HepG2 (cell line): ENCODE results near the gene ZCCHC3. TPM values are rescaled to one million over a fixed set of nuclear protein-coding genes. Genes with fewer than 3 reads are reported as not detected.

Source experiments
- ARNT ChIP-seq: fragments of 450-650 bp; IDR thresholded peaks from 2 replicates; pipeline ENCODE4 v1.6.1; 2017
- GZF1 ChIP-seq: sonication (generic); formaldehyde crosslinking; IDR thresholded peaks from 2 replicates; pipeline ENCODE4 v1.5.1; 2020; ENCODE audit warnings: mild to moderate bottlenecking, missing genetic modification reagents
- MEIS1 ChIP-seq: sonication (generic); formaldehyde crosslinking; IDR thresholded peaks from 2 replicates; pipeline ENCODE4 v1.9.0; 2021; ENCODE audit warnings: mild to moderate bottlenecking, missing genetic modification reagents, moderate library complexity, borderline replicate concordance
- PRMT3 ChIP-seq: sonication (generic); formaldehyde crosslinking; IDR thresholded peaks from 2 replicates; pipeline ENCODE4 v1.8.1; 2022; ENCODE audit warnings: low read depth, mild to moderate bottlenecking, moderate library complexity, missing genetic modification reagents, borderline replicate concordance
- RBFOX2 ChIP-seq: fragments of 200-400 bp; formaldehyde crosslinking; IDR thresholded peaks from 2 replicates; pipeline ENCODE4 v1.6.1; 2017; ENCODE audit warnings: low read depth, mild to moderate bottlenecking, low read length
- REPIN1 ChIP-seq: sonication (generic); formaldehyde crosslinking; IDR thresholded peaks from 2 replicates; pipeline ENCODE4 v1.8.0; 2022; ENCODE audit warnings: missing genetic modification reagents, low read depth, mild to moderate bottlenecking, borderline replicate concordance
- SATB2 ChIP-seq: sonication (generic); formaldehyde crosslinking; IDR thresholded peaks from 2 replicates; pipeline ENCODE4 v1.5.0; 2020; ENCODE audit warnings: missing genetic modification reagents
- YEATS2 ChIP-seq: sonication (generic); formaldehyde crosslinking; IDR thresholded peaks from 2 replicates; pipeline ENCODE4 v1.4.0; 2020; ENCODE audit warnings: missing genetic modification reagents, borderline replicate concordance
- ZFP1 ChIP-seq: IDR thresholded peaks from 2 replicates; pipeline ENCODE4 v1.6.1; 2016
- polyA plus RNA-seq, 8 experiments: library from polyadenylated mRNA; depleted of rRNA in 3 of 8; stranded (reverse) in 7 of 8; unstranded in 1 of 8; fragments of >200 nt; fragmentation: Illumina TruSeq in 4 of 8; extraction: Trizol in 4 of 8; gene quantifications; 2 replicates each; pipeline versions ENCODE4 v1.2.1 to v1.2.3, GENCODE V29; 2011 to 2016; ENCODE audit warnings: low read depth in 4 of 8, missing spikeins in 1 of 8, mixed read lengths in 1 of 8; ENCODE audit not compliant: insufficient read depth in 1 of 8
- total RNA-seq, 5 experiments: library from RNA; depleted of rRNA; stranded (reverse); fragments of >200 nt; fragmentation: Illumina TruSeq; extraction: Trizol; gene quantifications; 2 replicates each; pipeline ENCODE4 v1.2.3, GENCODE V29; 2016; ENCODE audit warnings: low read depth in 1 of 5
- TF ChIP-seq, protein P1 (sequence below): sonication (generic); formaldehyde crosslinking; IDR thresholded peaks from 2 replicates; pipeline ENCODE4 v1.4.0; 2020; ENCODE audit warnings: missing genetic modification reagents
- TF ChIP-seq, protein P2 (sequence below): sonication (generic); formaldehyde crosslinking; IDR thresholded peaks from 2 replicates; pipeline ENCODE4 v1.4.0; 2020; ENCODE audit warnings: missing genetic modification reagents
- TF ChIP-seq, protein P3 (sequence below): sonication (generic); formaldehyde crosslinking; IDR thresholded peaks from 2 replicates; pipeline ENCODE4 v1.8.1; 2023; ENCODE audit warnings: mild to moderate bottlenecking, missing genetic modification reagents, borderline replicate concordance
- TF ChIP-seq, protein P4 (sequence below): sonication (generic); formaldehyde crosslinking; conservative IDR thresholded peaks from 2 replicates; pipeline ENCODE4 v1.8.0; 2022; ENCODE audit warnings: missing genetic modification reagents
- TF ChIP-seq, protein P5 (sequence below): sonication (generic); formaldehyde crosslinking; IDR thresholded peaks from 2 replicates; pipeline ENCODE4 v1.4.0; 2020; ENCODE audit warnings: mild to moderate bottlenecking, missing genetic modification reagents

The ZCCHC3 gene
- total and polyA plus RNA-seq, 2 of the 13 experiments (the other 11 are each of a cell fraction or from before 2014, with no cell fraction given): 46.6 to 63.0 TPM

DNA sequence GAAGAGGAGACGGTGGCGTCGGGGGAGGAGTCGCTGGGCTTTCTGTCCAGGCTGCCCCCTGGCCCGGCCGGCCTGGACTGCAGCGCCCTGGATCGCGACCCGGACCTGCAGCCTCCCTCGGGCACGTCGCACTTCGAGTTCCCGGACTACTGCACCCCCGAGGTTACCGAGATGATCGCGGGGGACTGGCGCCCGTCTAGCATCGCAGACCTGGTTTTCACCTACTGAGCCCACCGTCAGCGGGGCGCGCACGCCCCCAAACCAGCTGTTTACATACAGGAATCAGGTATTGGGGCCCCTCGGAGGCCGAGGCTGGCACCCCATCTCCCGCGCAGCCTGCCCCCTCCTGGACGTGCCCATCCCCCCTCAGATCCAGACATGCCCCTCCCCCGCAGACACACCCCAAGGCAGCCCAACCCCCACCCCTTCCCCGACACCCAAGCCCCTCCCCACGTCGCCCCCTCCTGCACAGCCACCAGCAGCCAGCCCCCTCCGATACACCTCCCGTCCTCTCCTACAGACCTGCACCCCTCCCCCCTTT lies 29.3 kb downstream of the ZCCHC3 start (continued):
- TF ChIP-seq, protein P1, sequence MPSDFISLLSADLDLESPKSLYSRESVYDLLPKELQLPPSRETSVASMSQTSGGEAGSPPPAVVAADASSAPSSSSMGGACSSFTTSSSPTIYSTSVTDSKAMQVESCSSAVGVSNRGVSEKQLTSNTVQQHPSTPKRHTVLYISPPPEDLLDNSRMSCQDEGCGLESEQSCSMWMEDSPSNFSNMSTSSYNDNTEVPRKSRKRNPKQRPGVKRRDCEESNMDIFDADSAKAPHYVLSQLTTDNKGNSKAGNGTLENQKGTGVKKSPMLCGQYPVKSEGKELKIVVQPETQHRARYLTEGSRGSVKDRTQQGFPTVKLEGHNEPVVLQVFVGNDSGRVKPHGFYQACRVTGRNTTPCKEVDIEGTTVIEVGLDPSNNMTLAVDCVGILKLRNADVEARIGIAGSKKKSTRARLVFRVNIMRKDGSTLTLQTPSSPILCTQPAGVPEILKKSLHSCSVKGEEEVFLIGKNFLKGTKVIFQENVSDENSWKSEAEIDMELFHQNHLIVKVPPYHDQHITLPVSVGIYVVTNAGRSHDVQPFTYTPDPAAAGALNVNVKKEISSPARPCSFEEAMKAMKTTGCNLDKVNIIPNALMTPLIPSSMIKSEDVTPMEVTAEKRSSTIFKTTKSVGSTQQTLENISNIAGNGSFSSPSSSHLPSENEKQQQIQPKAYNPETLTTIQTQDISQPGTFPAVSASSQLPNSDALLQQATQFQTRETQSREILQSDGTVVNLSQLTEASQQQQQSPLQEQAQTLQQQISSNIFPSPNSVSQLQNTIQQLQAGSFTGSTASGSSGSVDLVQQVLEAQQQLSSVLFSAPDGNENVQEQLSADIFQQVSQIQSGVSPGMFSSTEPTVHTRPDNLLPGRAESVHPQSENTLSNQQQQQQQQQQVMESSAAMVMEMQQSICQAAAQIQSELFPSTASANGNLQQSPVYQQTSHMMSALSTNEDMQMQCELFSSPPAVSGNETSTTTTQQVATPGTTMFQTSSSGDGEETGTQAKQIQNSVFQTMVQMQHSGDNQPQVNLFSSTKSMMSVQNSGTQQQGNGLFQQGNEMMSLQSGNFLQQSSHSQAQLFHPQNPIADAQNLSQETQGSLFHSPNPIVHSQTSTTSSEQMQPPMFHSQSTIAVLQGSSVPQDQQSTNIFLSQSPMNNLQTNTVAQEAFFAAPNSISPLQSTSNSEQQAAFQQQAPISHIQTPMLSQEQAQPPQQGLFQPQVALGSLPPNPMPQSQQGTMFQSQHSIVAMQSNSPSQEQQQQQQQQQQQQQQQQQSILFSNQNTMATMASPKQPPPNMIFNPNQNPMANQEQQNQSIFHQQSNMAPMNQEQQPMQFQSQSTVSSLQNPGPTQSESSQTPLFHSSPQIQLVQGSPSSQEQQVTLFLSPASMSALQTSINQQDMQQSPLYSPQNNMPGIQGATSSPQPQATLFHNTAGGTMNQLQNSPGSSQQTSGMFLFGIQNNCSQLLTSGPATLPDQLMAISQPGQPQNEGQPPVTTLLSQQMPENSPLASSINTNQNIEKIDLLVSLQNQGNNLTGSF (CRISPR knock-in tag): no peak
- TF ChIP-seq RBFOX2 (no peak; the same call in 1 of the 2 replicates), YEATS2 (CRISPR knock-in tag) (no peak), SATB2 (CRISPR knock-in tag) (no peak), ARNT (no peak), ZFP1 (CRISPR knock-in tag) (no peak), PRMT3 (CRISPR knock-in tag) (no peak; the same call in 1 of the 2 replicates), REPIN1 (no peak), MEIS1 (CRISPR knock-in tag) (peak; percentile 21; the same call in 1 of the 2 replicates), GZF1 (CRISPR knock-in tag) (peak; percentile 80; the same call in 1 of the 2 replicates)
- TF ChIP-seq, protein P2, sequence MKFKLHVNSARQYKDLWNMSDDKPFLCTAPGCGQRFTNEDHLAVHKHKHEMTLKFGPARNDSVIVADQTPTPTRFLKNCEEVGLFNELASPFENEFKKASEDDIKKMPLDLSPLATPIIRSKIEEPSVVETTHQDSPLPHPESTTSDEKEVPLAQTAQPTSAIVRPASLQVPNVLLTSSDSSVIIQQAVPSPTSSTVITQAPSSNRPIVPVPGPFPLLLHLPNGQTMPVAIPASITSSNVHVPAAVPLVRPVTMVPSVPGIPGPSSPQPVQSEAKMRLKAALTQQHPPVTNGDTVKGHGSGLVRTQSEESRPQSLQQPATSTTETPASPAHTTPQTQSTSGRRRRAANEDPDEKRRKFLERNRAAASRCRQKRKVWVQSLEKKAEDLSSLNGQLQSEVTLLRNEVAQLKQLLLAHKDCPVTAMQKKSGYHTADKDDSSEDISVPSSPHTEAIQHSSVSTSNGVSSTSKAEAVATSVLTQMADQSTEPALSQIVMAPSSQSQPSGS: peak; percentile 41; the same call in 1 of the 2 replicates
- TF ChIP-seq, protein P3, sequence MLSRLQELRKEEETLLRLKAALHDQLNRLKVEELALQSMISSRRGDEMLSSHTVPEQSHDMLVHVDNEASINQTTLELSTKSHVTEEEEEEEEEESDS (CRISPR knock-in tag): no peak
- TF ChIP-seq, protein P4, sequence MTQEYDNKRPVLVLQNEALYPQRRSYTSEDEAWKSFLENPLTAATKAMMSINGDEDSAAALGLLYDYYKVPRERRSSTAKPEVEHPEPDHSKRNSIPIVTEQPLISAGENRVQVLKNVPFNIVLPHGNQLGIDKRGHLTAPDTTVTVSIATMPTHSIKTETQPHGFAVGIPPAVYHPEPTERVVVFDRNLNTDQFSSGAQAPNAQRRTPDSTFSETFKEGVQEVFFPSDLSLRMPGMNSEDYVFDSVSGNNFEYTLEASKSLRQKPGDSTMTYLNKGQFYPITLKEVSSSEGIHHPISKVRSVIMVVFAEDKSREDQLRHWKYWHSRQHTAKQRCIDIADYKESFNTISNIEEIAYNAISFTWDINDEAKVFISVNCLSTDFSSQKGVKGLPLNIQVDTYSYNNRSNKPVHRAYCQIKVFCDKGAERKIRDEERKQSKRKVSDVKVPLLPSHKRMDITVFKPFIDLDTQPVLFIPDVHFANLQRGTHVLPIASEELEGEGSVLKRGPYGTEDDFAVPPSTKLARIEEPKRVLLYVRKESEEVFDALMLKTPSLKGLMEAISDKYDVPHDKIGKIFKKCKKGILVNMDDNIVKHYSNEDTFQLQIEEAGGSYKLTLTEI (CRISPR knock-in tag): no peak
- TF ChIP-seq, protein P5, sequence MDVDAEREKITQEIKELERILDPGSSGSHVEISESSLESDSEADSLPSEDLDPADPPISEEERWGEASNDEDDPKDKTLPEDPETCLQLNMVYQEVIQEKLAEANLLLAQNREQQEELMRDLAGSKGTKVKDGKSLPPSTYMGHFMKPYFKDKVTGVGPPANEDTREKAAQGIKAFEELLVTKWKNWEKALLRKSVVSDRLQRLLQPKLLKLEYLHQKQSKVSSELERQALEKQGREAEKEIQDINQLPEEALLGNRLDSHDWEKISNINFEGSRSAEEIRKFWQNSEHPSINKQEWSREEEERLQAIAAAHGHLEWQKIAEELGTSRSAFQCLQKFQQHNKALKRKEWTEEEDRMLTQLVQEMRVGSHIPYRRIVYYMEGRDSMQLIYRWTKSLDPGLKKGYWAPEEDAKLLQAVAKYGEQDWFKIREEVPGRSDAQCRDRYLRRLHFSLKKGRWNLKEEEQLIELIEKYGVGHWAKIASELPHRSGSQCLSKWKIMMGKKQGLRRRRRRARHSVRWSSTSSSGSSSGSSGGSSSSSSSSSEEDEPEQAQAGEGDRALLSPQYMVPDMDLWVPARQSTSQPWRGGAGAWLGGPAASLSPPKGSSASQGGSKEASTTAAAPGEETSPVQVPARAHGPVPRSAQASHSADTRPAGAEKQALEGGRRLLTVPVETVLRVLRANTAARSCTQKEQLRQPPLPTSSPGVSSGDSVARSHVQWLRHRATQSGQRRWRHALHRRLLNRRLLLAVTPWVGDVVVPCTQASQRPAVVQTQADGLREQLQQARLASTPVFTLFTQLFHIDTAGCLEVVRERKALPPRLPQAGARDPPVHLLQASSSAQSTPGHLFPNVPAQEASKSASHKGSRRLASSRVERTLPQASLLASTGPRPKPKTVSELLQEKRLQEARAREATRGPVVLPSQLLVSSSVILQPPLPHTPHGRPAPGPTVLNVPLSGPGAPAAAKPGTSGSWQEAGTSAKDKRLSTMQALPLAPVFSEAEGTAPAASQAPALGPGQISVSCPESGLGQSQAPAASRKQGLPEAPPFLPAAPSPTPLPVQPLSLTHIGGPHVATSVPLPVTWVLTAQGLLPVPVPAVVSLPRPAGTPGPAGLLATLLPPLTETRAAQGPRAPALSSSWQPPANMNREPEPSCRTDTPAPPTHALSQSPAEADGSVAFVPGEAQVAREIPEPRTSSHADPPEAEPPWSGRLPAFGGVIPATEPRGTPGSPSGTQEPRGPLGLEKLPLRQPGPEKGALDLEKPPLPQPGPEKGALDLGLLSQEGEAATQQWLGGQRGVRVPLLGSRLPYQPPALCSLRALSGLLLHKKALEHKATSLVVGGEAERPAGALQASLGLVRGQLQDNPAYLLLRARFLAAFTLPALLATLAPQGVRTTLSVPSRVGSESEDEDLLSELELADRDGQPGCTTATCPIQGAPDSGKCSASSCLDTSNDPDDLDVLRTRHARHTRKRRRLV (CRISPR knock-in tag): no peak
